Loucy (cell line): ENCODE data around the gene FAM163B.

ENCODE experiments used
- H2AFZ ChIP-seq: fragments of 200-600 bp; sonication (generic); 2 replicates; pipeline ENCODE4 v1.6.0; 2016; ENCODE audit warnings: antibody characterized with exemption, mild to moderate bottlenecking, low read length, moderate library complexity
- H3F3A ChIP-seq: fragments of 200-600 bp; 2 replicates; pipeline ENCODE4 v1.6.0; 2016; ENCODE audit warnings: antibody characterized with exemption, low read depth, mild to moderate bottlenecking
- H3K27me3 ChIP-seq: fragments of 200-600 bp; sonication (generic); 2 replicates; pipeline ENCODE4 v1.6.1; 2014; ENCODE audit warnings: low read length, mild to moderate bottlenecking; ENCODE audit not compliant: insufficient read depth, poor library complexity, severe bottlenecking
- H3K36me3 ChIP-seq: fragments of 200-600 bp; sonication (generic); 2 replicates; pipeline ENCODE4 v1.6.1; 2016; ENCODE audit warnings: low read length; ENCODE audit not compliant: insufficient read depth
- H3K4me1 ChIP-seq: fragments of 200-600 bp; sonication (generic); 2 replicates; pipeline ENCODE4 v1.5.1; 2014; ENCODE audit warnings: low read length, mild to moderate bottlenecking; ENCODE audit not compliant: insufficient read depth, poor library complexity, severe bottlenecking
- H3K4me2 ChIP-seq: fragments of 200-600 bp; sonication (generic); 2 replicates; pipeline ENCODE4 v1.6.0; 2014; ENCODE audit warnings: antibody characterized with exemption, low read length, low read depth, mild to moderate bottlenecking; ENCODE audit not compliant: poor library complexity, severe bottlenecking
- H3K4me3 ChIP-seq: fragments of 200-600 bp; sonication (generic); 2 replicates; pipeline ENCODE4 v1.5.1; 2014; ENCODE audit warnings: low read length, mild to moderate bottlenecking, mixed read lengths; ENCODE audit not compliant: poor library complexity, severe bottlenecking
- H3K79me2 ChIP-seq: fragments of 200-600 bp; sonication (generic); 2 replicates; pipeline ENCODE4 v1.6.1; 2014; ENCODE audit warnings: low read length; ENCODE audit not compliant: insufficient read depth
- H3K9ac ChIP-seq: fragments of 200-600 bp; sonication (generic); 2 replicates; pipeline ENCODE4 v1.6.0; 2014; ENCODE audit warnings: mild to moderate bottlenecking, low read depth, low read length, moderate library complexity; ENCODE audit not compliant: poor library complexity, severe bottlenecking
- H3K9me2 ChIP-seq: fragments of 200-600 bp; sonication (generic); replicated peaks from 2 replicates; pipeline ENCODE4 v1.6.1; 2016; ENCODE audit warnings: low read depth, low read length, mixed read lengths
- H3K9me3 ChIP-seq: fragments of 200-600 bp; sonication (generic); 2 replicates; pipeline ENCODE4 v1.6.1; 2014; ENCODE audit warnings: mild to moderate bottlenecking, antibody characterized with exemption, low read length, low read depth; ENCODE audit not compliant: insufficient read depth
- H4K20me1 ChIP-seq: fragments of 200-600 bp; sonication (generic); 2 replicates; pipeline ENCODE4 v1.6.0; 2014; ENCODE audit warnings: antibody characterized with exemption, low read length, mild to moderate bottlenecking; ENCODE audit not compliant: insufficient read depth, poor library complexity, severe bottlenecking
- CTCF ChIP-seq: fragments of 200-600 bp; sonication (generic); conservative IDR thresholded peaks from 2 replicates; pipeline ENCODE4 v1.5.1; 2014; ENCODE audit warnings: mild to moderate bottlenecking, antibody characterized with exemption, low read length
- EZH2phosphoT487 ChIP-seq: fragments of 200-600 bp; IDR thresholded peaks from 2 replicates; pipeline ENCODE4 v1.6.1; 2018; ENCODE audit warnings: antibody characterized with exemption, mild to moderate bottlenecking, moderate library complexity, borderline replicate concordance

Gene FAM163B

GRCh38 chr9:133637451-133638055 is 28.4 kb upstream of the FAM163B start:
- H3K36me3 ChIP-seq: no peaks in the 10 kb centered on the region
- H2AFZ ChIP-seq: no peak overlapping the region
- no peak overlapping the region for H3K4me3 ChIP-seq
- H3F3A ChIP-seq: no peaks in the 10 kb centered on the region
- no peaks in the 10 kb centered on the region for H3K9me2 ChIP-seq
- H3K79me2 ChIP-seq: no peaks in the 10 kb centered on the region
- H3K9ac ChIP-seq: no peak overlapping the region
- no peaks in the 10 kb centered on the region for H3K9me3 ChIP-seq
- TF ChIP-seq EZH2phosphoT487: no peak
- no peak for TF ChIP-seq CTCF
- H3K27me3 ChIP-seq: no peaks in the 10 kb centered on the region
- peaks cover 4% of the 10 kb centered on the region for H3K4me1 ChIP-seq
- H3K4me2 ChIP-seq: no peak overlapping the region
- H4K20me1 ChIP-seq: no peaks in the 10 kb centered on the region

GRCh38 chr9:133636902-133637301 is 27.7 kb upstream of the FAM163B start:
- Histone ChIP-seq H3K9me2 (no peaks in the 10 kb centered on the region), H3K79me2 (no peaks in the 10 kb centered on the region), H3K27me3 (no peaks in the 10 kb centered on the region), H2AFZ (no peak overlapping the region), H4K20me1 (no peaks in the 10 kb centered on the region), H3K9ac (no peak overlapping the region), H3K4me3 (no peak overlapping the region), H3K9me3 (no peaks in the 10 kb centered on the region), H3F3A (no peaks in the 10 kb centered on the region), H3K36me3 (no peaks in the 10 kb centered on the region), H3K4me2 (no peak overlapping the region), H3K4me1 (peaks cover 4% of the 10 kb centered on the region)
- TF ChIP-seq CTCF: no peak
- no peak for TF ChIP-seq EZH2phosphoT487

GRCh38 chr9:133635533-133636531 is 26.6 kb upstream of the FAM163B start, which contains the start of gene DBH:
TSS of gene DBH (plus strand) at chr9:133636363. CDS start at chr9:133636372, 9 bp downstream.
- H4K20me1 ChIP-seq: no peaks in the 10 kb centered on the region
- no peaks in the 10 kb centered on the region for H3K9me2 ChIP-seq
- H3K27me3 ChIP-seq: no peaks in the 10 kb centered on the region
- H3K4me3 ChIP-seq: no peak within 1 kb of the TSS
- no peak within 1 kb of the TSS for H3K9ac ChIP-seq
- H3K9me3 ChIP-seq: no peaks in the 10 kb centered on the region
- TF ChIP-seq CTCF: no peak
- no peaks in the 10 kb centered on the region for H3K36me3 ChIP-seq
- H3K4me2 ChIP-seq: no peak within 1 kb of the TSS
- no peak within 1 kb of the TSS for H2AFZ ChIP-seq
- no peaks in the 10 kb centered on the region for H3K79me2 ChIP-seq
- peaks cover 4% of the 10 kb centered on the region for H3K4me1 ChIP-seq
- no peaks in the 10 kb centered on the region for H3F3A ChIP-seq
